Peyer's patch (tissue), 4 donors: ENCODE results near the gene SCYGR1. TPM values are rescaled to one million over a fixed set of nuclear protein-coding genes. Genes with fewer than 3 reads are reported as not detected.
A peak's percentile ranks its signal among the peaks of the same experiment; 100 is the strongest.

Experiments used
- DNase-seq, 3 donors: peaks; one replicate each; pipeline ENCODE4 v3.0.0-alpha.2; 2017 to 2019
- H3K27ac ChIP-seq, 4 donors: fragments of 200-600 bp; sonication (generic); one replicate each; pipeline ENCODE4 v1.5.1; 2016 to 2019
- H3K27me3 ChIP-seq, 2 donors: fragments of 200-600 bp; sonication (generic); one replicate each; pipeline ENCODE4 v1.5.1; 2019
- H3K36me3 ChIP-seq, 3 donors: fragments of 200-600 bp; sonication (generic); one replicate each; pipeline ENCODE4 v1.5.1; 2016 to 2019
- H3K4me1 ChIP-seq, 4 donors: fragments of 200-600 bp; sonication (generic); one replicate each; pipeline ENCODE4 v1.5.1; 2016 to 2019
- H3K4me3 ChIP-seq, 4 donors: fragments of 200-600 bp; sonication (generic); 1 replicate in 3 of 4; 2 replicates in 1 of 4; pipeline ENCODE4 v1.5.1; 2016 to 2019; ENCODE audit warnings: mild to moderate bottlenecking in 1 of 4
- H3K9me3 ChIP-seq, 4 donors: fragments of 200-600 bp; sonication (generic); one replicate each; pipeline ENCODE4 v1.5.1; 2016 to 2019; ENCODE audit warnings: mild to moderate bottlenecking in 1 of 4
- CTCF ChIP-seq, 6 experiments: fragments of 450-650 bp in 4 of 6; fragments of 200-600 bp in 2 of 6; sonication (generic) in 1 of 6; IDR thresholded peaks; one replicate each; pipeline ENCODE4 v1.5.1; 2017 to 2019; ENCODE audit warnings: antibody characterized with exemption in 6 of 6, mild to moderate bottlenecking in 3 of 6, moderate library complexity in 1 of 6
- POLR2A ChIP-seq, 2 donors: fragments of 450-650 bp; IDR thresholded peaks; one replicate each; pipeline ENCODE4 v1.5.1; 2017; ENCODE audit warnings: antibody characterized with exemption in 2 of 2, mild to moderate bottlenecking in 2 of 2, moderate library complexity in 2 of 2
- total RNA-seq, 4 donors: library from RNA; depleted of rRNA; stranded (reverse); fragments of >200 nt; gene quantifications; one replicate each; pipeline ENCODE4 v1.1.0, GENCODE V29; 2016

SCYGR1 gene
- total RNA-seq, 4 donors from 2014 or later: not detected

GRCh38 chr2:227423656-227424499 is 36.1 kb upstream of the SCYGR1 start:
- Histone ChIP-seq H3K27me3 (no peaks in the 10 kb centered on the region), H3K9me3 (no peaks in the 10 kb centered on the region), H3K36me3 (no peaks in the 10 kb centered on the region), H3K4me1 (no peaks in the 10 kb centered on the region), H3K4me3 (no peak overlapping the region), H3K27ac (no peak overlapping the region)
- DNase-seq: no peak
- no peak for TF ChIP-seq CTCF (IDR thresholded peaks at IDR 0.05)
- TF ChIP-seq POLR2A (IDR thresholded peaks at IDR 0.05): no peak

- H3K27me3 ChIP-seq: no peaks in the 10 kb centered on the region
- H3K27ac ChIP-seq: no peak overlapping the region
- TF ChIP-seq POLR2A (IDR thresholded peaks at IDR 0.05) (no peak), CTCF (IDR thresholded peaks at IDR 0.05) (no peak)
- no peaks in the 10 kb centered on the region for H3K9me3 ChIP-seq
- no peaks in the 10 kb centered on the region for H3K36me3 ChIP-seq
- DNase-seq: no peak
- peaks cover 0 to 3% (median 0%) of the 10 kb centered on the region in 4 donors for H3K4me1 ChIP-seq
- H3K4me3 ChIP-seq: no peak overlapping the region
These were observed 32.6 kb upstream of the SCYGR1 start for GRCh38 chr2:227420087-227421052.

- DNase-seq: no peak
- Histone ChIP-seq H3K4me3 (no peak overlapping the region), H3K27me3 (no peaks in the 10 kb centered on the region), H3K9me3 (no peaks in the 10 kb centered on the region), H3K4me1 (peaks cover 0 to 3% (median 0%) of the 10 kb centered on the region in 4 donors), H3K36me3 (no peaks in the 10 kb centered on the region), H3K27ac (peak overlapping the region in 1 of 4 donors; percentile 22)
- TF ChIP-seq POLR2A (IDR thresholded peaks at IDR 0.05) (no peak), CTCF (IDR thresholded peaks at IDR 0.05) (no peak)
These were observed 29.0 kb upstream of the SCYGR1 start for GRCh38 chr2:227416701-227417100.

GRCh38 chr2:227415538-227416424 is 28.0 kb upstream of the SCYGR1 start:
- Histone ChIP-seq H3K27ac (no peak overlapping the region), H3K4me3 (no peak overlapping the region), H3K27me3 (no peaks in the 10 kb centered on the region), H3K4me1 (peaks cover 0 to 3% (median 0%) of the 10 kb centered on the region in 4 donors), H3K9me3 (no peaks in the 10 kb centered on the region), H3K36me3 (no peaks in the 10 kb centered on the region)
- TF ChIP-seq POLR2A (IDR thresholded peaks at IDR 0.05): no peak
- TF ChIP-seq CTCF (IDR thresholded peaks at IDR 0.05): no peak
- no peak for DNase-seq

- H3K27me3 ChIP-seq: no peaks in the 10 kb centered on the region
- no peak overlapping the region for H3K27ac ChIP-seq
- no peak for TF ChIP-seq CTCF (IDR thresholded peaks at IDR 0.05)
- no peak for TF ChIP-seq POLR2A (IDR thresholded peaks at IDR 0.05)
- no peaks in the 10 kb centered on the region for H3K36me3 ChIP-seq
- no peak for DNase-seq
- H3K4me1 ChIP-seq: peaks cover 0 to 3% (median 0%) of the 10 kb centered on the region in 4 donors
- H3K4me3 ChIP-seq: no peak overlapping the region
- H3K9me3 ChIP-seq: no peaks in the 10 kb centered on the region
These were observed 27.1 kb upstream of the SCYGR1 start for GRCh38 chr2:227414846-227415245.
